NCI-H82 (cell line): ENCODE results near the gene LSM8.
"Not testable (repeated sequence)": the region's sequence is repeated elsewhere in the genome, so short reads cannot be mapped to it uniquely, and the experiment has no call there.

ENCODE experiments used
- DNase-seq: peaks from one replicate; lab custom pipeline; 2025; lab: John Stamatoyannopoulos, UW

Gene LSM8

GRCh38 chr7:118214051-118214832, 30.3 kb downstream of the LSM8 start:
- DNase-seq, result peak; percentile 83

GRCh38 chr7:118214833-118215182, 30.8 kb downstream of the LSM8 start:
- DNase-seq, result no peak

DNA sequence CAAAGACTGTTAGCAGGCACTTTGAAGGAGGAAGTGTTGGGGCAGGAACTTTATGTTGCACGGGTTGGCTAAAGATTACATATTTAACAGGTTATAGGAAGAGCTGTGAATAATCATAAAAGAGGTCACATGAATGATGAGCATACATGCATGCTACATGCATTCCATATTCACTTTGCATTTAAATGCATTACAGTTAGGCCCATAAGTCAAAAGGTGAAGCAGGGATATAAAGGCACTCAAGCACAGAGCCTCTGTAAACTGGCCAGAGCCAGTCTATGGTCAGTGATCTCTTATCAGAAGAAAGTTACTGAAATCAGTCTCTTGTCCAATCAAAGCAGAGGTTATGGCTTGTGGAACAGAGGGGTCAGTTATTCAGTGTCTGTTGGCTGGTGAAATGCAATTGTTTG, 33.3 kb downstream of the LSM8 start:
- DNase-seq, result no peak

- no peak for DNase-seq
Observed at GRCh38 chr7:118218413-118219156, 34.6 kb downstream of the LSM8 start.

DNA sequence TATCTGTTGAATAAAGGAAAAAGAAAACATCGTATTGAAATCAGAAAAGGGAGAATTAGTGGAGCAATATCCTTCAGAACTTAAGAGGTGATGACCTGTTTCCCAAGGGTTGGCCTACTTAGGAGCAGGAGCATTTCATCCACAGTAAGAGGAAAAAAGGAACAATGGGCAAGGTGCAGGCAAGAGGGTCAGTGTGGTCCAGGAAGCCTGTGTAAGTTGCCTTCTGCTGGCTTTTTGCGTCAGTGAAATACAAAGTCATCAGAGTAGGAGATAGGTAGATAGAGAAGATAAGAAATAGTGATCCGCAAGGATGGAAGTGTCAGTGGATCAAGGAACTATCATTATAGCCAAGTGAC, 35.2 kb downstream of the LSM8 start:
- DNase-seq, result no peak

- DNase-seq, result no peak
Observed at GRCh38 chr7:118220583-118220982, 36.6 kb downstream of the LSM8 start.

DNA sequence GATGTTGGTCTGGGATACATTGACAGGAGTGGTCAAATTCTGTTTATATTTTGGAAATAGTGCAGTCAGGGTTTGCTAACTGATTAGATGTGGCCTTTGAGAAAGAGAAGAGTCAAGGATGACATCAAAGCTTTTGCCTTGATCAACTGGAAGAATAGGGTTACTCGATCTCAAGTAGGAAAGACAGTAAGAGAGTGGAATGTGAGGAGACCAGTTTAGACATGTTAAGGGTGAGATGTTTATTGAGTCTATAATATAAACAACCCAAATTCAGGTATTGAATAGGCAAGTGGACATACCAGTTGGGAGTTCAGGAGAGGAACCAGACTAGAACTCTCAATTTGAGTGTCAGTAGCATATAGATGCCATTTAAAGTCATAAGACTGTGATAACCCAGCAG, 38.6 kb downstream of the LSM8 start:
- no peak for DNase-seq

- no peak for DNase-seq
Observed at GRCh38 chr7:118224521-118224920, 40.6 kb downstream of the LSM8 start, which contains the start of gene ANKRD7. ANKRD7 (plus strand) TSS chr7:118224704; CDS start chr7:118224831, 127 bp downstream.

- DNase-seq, result peak; percentile 53
Observed at GRCh38 chr7:118232837-118233236, 48.9 kb downstream of the LSM8 start.

DNA sequence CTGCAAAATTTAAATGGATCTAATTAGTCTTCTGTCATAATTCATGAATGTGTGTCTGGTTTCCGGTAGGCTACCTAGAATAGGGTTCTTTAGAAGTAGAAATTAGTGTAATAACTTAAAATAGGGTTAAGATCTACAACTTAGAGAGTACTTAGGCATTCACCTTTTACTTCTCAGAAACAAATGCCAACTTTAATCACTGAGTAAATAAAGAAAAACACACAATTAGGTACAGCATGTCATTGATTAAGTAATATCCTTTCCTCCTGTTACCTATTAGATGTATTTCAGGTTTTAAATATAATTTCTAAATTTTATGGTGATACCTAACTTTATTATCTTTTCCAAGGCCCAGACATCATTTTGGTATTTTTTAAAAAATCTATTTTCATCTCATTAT, 49.8 kb downstream of the LSM8 start:
- no peak for DNase-seq

GRCh38 chr7:118239014-118239413, 55.0 kb downstream of the LSM8 start:
- DNase-seq, result no peak

- DNase-seq, result not testable (repeated sequence)
Observed at GRCh38 chr7:118240320-118240719, 56.4 kb downstream of the LSM8 start.
